GM19452 (cell line): ENCODE results near the gene PER1.

Experiments used
- ATAC-seq: cut with Tn5 transposase; IDR thresholded peaks from one replicate; pipeline ENCODE4 v1.9.1; 2021; ENCODE audit not compliant: unreplicated experiment

PER1 gene

DNA sequence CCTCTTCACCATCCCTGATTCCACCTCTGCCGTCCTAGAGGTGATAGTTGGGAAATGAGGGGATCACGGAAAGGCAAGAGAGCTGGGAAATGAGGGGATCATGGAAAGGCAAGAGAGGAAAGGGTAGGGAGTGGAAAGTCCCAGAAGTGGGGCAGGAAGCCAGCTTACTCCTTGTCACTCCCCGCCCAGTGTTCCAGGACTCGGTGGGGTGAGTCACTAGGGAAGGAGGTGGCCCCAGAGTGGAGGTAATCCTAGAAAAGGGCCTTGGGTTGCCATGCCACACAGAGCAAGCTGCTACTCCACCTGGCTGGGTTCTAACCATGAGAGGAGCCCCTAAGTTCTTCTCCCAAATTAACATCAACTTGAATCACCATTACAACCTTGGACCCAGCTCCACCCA is 48.7 kb downstream of the PER1 start:
- no peak for ATAC-seq

DNA sequence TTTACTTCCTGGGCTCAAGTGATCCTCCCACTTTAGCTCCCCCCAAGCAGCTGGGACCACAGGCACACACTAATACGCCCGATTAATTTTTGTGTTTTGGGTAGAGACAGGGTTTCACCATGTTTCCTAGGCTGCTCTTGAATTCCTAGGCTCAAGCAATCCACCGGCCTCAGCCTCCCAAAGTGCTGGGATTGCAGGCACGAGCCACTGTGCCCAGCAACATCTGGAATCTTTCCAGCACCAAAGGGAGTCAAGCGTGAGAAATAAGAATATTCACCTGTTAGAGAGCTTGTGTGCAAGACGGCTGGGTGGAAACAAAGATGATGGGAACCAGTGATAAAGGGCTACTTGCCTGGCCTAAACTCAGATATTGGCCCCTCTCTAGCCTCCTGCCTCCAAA is 50.5 kb downstream of the PER1 start:
- no peak for ATAC-seq

DNA sequence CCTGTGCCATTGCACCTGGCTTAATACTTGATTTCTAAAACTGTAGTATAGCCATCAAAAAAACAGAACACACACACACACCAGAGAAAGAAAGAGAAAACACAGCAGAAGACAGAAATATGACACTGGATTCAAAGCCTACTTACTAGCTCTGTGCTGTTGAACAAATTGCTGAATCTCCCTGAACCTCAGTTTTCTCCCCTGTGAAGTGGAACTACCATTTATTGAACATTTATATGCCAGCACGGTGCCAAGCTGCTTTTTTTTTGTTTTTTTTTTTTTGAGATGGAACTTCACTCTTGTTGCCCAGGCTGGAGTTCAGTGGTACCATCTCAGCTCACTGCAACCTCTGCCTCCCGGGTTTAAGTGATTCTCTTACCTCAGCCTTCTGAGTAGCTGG is 51.4 kb downstream of the PER1 start:
- no peak for ATAC-seq

DNA sequence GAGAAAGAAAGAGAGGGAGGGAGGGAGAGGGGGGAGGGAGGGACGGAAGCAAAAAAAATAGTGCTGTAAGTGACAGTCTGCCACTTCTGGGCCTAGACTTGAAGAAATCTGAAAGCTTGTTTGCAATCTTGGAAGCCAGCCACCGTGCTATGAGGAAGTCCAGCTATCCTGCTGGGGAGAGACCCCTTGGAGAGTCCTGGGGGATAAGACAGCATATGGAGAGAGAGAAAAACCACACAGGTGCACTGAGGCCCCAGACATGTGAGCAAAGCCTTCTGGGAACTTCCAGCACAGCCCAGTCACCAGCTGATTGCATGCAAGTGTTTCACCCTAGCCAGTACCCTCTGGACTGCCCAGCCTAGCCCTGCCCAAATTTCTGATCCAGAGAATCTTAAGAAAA is 52.1 kb downstream of the PER1 start:
- ATAC-seq = no peak

DNA sequence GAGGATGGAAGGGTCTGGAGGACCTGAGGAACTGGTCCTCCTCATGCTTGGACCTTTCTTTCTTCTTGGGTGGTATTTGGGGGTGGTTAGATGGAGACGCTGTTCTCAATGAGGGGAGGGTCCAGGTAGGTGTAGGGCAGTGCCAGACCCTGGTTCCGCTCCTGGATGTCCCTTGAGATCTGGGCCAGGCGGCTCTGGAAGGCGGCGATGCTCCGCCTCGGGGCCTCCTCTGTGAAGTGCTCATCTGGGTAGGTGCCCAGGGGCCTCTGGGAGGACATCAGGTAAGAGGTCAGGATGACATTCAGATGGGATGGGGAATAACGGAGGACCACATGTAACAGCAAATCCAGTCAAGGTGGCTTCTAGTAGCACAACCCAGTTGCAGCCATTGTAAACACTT is 55.7 kb downstream of the PER1 start:
- no peak for ATAC-seq

DNA sequence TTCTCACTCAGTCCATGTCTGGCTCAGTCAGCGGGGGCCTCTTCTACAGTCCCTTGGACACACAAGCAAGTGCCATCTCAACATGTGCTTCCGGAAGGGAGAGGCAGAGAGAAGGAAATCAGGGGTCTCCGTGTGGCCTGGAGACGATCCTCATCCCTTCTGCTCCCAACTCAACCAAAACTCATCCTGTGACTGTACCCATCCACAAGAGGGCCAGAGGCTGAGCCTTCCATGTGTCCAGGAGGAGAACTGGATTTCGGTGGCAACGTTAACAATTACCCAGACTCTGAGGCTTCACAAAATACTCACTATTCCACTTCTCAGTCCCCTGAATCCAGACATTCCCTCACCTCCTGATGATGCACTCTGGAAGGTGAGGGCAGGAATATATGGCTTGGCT is 56.8 kb downstream of the PER1 start:
- ATAC-seq = no peak

DNA sequence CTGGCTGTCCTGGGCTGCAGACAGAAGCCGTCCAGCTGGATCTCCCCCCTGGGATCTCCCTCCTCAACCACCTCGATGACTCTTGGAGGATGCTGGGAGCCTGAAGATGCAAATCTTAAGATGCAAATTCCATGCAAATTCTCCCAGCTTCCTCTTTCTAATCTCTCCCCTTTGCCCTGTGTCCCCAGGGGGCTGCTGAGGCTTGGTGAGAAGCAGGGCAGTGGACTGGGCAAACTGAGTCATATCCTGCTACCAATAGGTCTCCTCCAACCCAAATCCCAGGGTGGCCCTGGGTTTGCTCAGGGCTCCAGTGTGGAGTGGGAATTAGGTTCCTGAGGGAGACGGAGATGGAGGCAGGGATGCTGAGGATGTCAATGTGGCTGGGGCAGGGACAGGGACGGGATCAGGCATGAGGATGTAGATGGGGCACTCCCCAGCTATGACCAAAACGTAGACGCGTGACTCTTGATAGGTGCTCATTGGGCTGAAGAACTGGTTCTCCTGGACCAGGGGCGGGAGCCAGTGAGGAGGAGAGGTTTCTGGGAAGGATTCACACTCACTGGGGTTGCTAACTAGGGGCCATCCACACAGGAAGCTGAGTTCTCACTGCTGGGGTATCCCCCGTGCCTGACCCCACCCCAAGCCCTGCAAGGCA is 61.0 kb downstream of the PER1 start:
- peak; percentile 55 for ATAC-seq
